HG02642 (cell line): Measurements from ENCODE around the gene RPA1.
"Not testable (repeated sequence)": the region's sequence is repeated elsewhere in the genome, so short reads cannot be mapped to it uniquely, and the experiment has no call there.

Experiments used
- ATAC-seq: cut with Tn5 transposase; IDR thresholded peaks from one replicate; pipeline ENCODE4 v1.9.1; 2021; ENCODE audit warnings: mild to moderate bottlenecking; ENCODE audit not compliant: unreplicated experiment, poor library complexity

Gene RPA1

DNA sequence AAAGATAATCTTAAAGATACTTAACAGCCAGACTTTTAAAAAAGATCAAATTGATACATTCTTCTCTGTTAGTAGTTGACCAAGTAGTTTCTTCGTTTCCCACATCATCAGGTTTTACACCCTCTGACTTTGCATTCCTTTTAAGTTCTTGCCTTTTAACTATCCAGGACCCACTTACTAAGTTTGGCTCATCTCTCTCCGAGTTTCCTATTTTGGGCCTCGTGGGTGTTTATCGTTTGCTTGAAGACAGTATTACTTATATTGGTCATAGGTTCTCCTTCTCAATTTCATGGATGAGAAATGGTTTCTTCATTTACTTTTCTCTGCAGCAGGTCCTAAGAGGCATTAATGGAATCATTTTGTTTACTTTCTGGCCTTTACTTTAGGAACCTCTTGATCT, 43.2 kb downstream of the RPA1 start:
- no peak for ATAC-seq

DNA sequence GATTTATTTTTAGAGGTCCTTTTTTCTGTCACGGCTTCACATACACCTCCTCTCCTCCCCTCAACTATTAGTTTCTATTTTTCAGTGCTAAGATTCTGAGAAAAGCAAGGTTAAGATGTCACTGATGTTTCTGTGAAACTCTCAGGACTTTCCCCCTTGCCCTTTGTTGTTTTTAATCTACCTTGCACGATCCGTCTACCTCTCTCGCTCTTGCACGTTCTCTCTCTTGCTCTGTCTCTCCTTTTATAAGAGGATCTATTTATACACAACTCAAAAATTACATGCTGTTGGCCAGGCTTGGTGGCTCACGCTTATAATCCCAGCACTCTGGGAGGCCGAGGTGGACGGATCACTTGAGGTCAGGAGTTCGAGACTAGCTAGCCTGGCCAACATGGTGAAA, 43.6 kb downstream of the RPA1 start:
- no peak for ATAC-seq

DNA sequence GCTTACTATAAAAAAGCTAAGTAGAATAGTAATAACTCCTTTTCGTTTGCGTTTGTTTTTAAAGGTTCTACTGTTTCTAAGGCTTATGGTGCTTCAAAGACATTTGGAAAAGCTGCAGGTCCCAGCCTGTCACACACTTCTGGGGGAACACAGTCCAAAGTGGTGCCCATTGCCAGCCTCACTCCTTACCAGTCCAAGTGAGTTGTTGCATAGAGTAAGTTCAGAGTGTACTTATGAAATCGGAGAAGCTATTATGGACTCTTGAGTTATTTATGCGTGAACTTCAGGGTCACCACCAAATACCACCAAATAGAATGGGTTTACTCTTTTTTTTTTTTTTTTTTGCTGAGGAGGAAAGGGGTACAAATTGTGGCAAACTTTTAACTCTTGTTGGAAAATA, 45.8 kb downstream of the RPA1 start:
- ATAC-seq = no peak

DNA sequence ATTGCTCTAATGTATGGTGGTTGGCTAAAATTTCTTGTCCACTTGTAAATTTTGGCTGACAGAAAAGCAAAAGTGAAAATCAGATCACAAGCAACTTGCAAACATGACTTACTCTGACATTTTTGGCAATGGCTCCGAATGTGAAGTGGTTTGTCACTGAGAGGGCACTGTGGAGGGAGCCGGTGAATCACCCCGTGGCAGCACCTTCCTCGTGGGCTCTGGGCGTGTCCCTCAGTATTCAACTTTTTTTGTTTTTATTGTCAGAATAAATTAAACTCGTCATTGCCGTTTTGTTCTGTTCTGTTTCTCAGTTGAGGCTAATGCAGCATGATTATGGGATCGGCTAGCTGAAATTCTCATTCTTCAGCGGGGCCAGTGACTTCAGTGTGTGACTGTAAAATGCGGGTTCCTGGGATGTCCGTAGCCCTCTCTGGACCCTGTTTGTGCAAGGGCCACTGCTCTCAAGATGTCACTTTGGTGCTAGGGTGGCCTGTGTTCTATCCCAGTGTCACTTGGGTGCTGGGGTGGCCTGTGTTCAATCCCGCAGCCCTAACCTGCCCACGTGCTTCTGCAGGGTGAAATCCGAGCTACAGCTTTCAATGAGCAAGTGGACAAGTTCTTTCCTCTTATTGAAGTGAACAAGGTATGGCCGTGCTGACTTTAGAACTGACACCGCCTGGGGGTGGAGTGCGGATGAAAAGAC, 48.8 kb downstream of the RPA1 start:
- ATAC-seq = no peak

DNA sequence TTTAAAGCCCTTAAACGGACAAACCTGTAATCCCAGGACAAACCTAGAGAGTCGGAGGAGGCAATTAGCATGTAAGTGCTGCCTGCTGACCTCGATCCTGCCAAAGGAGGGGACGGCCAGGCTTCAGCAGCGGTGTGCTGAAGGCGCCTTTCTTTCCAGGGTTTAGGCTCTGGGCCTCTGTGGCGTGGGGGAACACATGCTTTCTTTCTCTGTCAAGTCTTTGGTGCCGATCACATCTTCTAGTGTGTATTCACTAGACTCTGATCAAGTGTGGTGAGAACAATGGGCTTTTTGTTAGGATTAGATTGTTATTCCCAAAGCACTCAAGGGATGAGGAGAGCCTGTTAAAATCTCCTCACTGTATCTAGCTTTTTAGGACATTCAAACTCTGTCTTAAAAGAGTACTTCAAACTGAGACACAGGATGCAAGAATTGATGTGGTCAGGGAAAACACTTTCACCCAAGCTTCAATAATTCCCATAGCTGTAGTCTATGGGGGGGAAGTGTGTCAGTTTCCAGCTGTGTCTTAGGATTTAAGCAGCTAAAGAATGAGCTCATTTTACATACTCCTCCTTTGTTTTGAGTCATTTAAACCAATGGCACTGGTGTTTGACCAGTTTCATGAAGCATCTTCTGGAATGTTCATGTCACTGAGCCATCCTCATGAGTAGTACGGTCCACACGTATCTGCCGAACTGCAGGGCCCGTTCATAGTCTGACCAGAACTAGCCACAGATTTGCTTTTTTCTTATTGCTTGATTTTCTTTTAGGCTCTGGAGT, 51.2 kb downstream of the RPA1 start:
- no peak for ATAC-seq

DNA sequence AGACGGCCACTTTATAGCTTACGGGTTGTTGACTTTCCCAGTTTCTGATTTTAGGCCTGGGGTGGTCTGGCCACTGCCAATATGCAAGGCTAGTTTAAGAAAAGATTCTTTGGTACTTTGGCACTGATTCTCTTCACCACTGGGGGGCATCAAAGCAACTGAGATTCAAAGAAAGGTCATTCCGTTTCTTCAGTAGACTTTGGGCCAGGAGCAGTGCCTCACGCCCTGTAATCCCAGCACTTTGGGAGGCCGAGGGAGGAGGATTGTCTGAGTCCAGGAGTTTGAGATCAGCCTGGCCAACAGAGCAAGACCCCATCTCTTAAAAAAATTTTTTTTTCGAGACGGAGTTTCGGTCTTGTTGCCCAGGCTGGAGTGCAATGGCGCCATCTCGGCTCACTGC, 53.0 kb downstream of the RPA1 start:
- ATAC-seq = no peak

DNA sequence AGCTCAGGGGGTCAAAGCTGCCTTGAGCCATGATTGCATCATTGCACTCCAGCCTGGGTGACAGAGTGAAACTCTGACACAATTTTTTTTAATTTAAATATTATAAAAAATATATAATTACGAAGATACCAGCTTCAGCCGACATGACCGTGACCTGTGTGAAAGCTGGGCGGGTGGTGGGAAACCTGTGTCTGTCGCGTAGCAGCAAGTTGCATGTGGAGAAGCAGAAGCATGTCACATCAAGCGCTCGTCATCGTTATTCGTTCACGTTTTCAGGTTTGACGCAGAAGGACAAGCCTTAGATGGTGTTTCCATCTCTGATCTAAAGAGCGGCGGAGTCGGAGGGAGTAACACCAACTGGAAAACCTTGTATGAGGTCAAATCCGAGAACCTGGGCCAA, 53.7 kb downstream of the RPA1 start:
- ATAC-seq = no peak

DNA sequence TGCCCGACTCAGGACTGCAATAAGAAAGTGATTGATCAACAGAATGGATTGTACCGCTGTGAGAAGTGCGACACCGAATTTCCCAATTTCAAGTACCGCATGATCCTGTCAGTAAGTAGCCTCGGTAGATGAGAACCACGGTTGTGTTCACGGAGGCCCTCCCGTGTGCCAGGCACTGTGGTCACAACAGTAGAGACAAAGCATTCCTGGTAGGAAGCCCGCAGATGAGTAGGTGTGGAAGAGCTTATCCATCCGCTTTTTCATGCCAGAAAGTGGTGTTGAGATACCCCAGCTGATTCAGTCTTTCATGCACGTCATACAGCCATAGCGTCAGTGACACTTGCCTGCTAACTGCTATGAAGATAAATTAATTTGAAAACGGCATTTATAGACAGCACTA, 58.9 kb downstream of the RPA1 start:
- no peak for ATAC-seq

DNA sequence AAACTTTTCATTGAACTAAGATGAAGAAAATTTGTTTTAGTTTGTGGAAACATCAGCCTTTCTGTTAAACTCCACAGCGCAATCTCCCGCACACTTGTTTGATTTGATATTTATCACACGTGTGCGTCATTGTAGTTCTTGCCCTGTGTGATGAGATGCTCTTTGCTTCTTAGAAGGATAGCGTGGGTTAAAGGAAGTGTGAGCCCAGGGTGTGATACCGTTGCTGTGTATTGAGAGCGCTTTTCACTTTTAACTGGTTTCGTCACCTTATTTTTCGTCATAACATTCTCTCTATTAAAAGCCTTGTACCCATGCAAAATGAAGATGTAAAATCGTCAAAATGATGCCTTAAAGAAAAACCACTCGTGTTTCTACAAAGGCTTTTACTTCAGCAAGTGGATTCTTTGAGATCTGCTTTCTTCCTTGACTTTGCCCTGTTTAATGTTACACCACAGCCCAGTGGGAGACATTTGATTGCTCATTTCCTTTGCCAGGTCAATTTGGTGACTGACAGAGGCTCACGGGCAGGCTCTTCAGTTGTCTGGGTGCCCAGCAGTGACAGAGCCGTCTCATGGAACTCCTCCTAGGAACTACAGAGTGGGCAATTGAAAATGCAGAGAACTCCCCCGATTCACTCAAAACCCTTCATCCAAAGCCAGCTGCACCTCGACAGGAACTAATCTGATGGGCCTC, 61.1 kb downstream of the RPA1 start:
- no peak for ATAC-seq

DNA sequence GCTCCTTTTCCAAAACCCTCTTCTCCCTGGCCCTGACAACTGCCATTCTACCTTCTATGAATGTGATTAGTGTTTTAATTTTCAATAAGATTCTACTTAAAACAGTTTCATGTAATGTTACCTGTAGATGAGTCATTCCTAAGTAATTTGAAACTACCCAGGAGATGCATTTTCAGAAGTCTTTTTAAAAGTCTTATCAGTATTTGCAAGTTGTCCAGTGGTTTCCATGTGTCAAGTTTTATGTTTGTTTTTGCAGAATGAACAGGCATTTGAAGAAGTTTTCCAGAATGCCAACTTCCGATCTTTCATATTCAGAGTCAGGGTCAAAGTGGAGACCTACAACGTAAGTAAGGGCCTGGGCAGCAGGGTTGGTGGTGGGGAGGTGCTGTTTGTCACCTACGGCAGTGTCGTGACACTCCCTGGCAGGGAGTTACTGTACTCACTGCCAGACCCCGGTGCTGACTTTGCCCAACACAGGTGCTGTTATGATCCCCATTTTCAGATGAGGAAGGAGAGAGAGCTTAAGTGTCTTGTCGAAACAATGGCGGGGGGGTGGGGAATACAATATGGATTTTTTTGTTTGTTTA, 65.0 kb downstream of the RPA1 start:
- no peak for ATAC-seq

DNA sequence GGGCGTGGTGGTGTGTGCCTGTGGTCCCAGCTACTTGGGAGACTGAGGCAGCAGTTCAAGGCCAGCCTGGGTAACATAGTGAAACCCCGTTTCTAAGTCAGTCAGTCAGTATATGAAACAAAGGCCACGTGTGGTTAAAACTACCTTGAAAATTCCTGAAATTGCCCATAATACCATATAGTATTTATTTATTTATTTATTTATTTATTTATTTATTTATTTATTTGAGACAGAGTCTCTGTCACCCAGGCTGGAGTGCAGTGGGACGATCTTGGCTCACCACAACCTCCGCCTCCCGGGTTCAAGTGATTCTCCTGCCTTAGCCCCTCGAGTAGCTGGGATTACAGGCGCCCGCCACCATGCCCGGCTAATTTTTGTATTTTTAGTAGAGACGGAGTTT, 65.7 kb downstream of the RPA1 start:
- not testable (repeated sequence) for ATAC-seq

DNA sequence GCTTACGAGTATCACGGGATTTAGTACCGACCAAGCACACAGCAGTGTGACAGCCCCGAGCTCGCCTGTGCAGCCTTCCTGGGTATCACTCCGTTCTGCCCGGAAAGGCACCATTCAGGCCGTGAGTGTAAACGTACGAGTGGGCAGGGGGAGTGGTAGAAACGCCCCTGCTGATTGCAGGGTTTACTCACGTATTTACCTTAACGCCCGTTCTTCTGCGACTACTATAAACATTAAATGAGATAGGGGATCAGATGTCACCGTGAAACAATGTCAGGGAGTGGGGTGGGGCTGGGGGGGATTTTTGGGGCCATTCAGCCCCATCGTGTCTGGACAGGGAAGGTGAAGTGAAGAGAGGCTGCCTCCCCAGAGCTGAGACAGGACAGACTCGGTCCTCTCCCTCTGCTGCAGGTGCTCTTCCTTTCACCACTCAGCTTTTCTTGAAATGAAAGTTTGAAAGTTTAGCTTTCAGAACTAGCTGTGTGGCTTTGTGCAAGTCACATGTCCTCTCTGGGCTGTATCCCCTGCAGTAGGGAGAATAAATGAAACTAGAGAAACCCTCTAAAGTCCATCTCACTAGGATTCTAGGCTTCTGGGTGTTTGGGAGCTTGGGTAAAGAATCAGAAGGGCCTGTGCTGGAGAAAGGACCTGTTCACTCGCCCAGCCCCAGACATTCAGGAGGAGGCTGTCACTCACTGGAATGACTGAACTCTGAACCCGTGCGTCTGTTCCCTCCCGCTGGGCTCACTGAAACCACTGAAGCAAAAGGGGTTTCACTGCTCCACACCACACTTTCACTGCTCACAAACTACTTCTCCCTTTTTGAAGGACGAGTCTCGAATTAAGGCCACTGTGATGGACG, 66.7 kb downstream of the RPA1 start:
- no peak for ATAC-seq

DNA sequence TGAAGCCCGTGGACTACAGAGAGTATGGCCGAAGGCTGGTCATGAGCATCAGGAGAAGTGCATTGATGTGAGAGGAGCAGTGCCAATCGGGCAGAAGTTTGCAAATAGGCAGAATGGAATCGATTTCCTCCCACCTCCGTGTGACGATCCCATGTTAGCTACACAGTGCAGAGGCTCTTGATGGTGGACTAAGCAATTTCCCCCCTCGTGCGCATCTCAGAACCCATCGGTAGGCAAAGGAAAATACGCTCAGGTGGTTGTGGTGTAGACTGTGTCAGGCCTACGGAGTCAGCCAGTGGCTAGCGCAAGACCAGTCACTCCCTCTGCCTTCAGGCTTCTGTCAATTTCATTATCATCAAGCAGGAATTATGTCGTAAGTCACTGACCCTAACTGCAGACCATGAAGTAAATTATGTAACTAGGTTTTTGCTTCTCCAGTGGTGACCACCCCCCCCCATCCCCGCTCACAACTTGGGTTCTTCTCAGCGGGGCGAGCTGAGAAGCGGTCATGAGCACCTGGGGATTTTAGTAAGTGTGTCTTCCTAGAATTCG, 67.4 kb downstream of the RPA1 start:
- no peak for ATAC-seq

DNA sequence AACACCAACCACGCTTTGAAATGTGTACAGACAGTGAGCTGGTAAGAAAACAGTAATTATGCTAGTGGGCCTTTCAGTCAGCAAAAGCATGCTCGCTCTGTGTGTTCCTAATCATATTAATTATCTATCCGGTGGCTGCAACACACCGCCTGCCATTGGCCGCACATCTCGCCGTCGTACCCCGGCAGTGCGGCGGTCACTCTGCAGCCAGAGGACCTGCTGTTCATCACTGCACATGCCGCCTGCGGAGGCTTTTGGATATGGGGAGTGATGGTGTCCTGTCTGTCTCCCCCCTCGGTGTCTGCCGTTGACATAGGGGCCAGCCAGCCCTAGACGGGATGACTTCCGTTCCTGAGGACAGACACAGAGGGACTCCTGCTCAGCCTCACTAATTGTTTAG, 68.5 kb downstream of the RPA1 start:
- no peak for ATAC-seq

DNA sequence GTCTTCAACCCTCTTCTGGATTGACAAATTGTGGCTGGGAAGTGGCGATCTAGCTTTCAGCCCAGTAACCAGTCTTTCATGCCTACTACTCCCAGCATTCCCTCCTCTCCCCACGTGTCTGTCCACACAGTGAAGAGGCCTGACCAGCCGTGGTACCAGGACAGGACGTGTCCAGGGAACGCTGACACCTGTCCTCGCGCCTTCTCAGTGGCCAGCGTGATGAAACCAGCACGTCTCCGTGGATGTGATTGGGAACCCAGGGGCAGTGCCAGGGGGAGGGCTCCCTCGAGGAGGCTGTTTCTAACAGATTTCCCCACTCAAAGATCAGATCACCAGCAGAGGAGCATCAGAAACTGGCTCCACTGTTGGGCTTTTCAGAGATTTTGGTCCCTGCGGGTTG, 69.1 kb downstream of the RPA1 start:
- no peak for ATAC-seq

DNA sequence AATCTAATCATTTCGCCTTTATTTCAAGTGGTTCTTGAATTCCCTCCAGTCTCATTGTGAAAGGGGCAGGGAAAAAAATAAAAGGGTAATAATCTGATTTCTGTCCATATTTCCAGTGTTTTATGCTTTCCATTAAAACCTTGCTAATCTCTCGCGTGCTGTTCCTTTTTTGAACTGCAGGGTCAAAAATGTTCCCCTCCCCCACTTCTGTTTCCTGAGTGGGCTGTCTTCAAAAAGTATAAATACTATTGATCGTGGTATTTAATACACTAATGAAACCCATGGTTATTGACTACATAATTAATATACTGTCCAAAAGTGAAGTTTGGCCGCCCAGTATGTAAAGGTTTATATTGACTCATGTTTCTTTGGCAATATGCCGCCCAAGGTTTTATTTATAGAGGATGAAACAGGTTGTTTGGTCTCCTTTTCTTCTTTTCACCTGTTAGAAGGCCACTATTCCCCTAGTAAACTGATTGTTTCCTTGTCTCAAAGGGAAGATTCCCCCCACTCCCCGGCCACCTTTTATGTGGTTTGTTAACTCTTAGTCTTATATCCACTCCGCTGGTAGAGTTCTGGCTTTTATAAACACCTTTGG, 69.7 kb downstream of the RPA1 start:
- ATAC-seq = no peak

DNA sequence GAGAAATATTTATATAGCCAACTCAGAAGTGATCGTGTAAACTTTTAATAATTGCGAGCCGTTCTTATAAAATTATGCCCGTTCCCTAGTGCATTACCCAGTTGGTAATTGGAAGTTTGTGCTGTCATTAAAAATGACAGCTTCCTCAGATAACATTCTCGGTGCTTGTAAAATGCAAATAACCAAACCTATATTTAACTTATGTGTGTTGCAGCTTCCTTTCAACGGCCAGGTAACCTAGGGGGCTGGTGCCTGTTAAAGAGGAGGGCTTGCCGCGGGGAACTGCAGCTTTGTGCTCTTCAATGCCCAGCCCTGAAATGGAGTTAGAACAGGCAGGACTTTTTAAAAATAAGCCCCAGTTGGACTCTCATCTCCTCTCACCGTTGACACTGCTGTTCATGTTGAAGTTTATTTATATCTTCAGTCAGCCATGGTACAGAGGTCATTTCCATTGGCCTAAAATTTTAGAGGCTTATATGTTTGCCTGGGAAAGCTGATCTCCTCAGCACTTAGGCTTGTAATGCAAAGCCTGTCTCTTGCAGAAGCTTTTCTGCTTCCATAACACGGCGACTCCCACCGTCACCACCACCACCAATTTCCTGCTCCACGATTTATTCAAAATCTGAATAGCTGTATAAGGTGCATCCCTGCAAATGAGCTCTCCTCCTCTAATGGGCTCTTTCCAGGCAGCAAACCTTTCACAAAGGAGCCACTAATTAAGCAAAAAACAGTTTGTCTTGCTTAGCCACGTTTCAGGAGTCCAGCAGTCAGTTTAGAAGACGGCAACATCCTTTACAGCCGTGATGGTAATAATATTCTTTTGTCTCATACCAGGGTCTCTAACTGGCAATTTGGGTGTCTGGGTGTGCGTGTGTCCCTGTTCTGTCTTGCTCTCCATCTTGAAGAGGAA, 74.7 kb downstream of the RPA1 start:
- ATAC-seq = no peak

DNA sequence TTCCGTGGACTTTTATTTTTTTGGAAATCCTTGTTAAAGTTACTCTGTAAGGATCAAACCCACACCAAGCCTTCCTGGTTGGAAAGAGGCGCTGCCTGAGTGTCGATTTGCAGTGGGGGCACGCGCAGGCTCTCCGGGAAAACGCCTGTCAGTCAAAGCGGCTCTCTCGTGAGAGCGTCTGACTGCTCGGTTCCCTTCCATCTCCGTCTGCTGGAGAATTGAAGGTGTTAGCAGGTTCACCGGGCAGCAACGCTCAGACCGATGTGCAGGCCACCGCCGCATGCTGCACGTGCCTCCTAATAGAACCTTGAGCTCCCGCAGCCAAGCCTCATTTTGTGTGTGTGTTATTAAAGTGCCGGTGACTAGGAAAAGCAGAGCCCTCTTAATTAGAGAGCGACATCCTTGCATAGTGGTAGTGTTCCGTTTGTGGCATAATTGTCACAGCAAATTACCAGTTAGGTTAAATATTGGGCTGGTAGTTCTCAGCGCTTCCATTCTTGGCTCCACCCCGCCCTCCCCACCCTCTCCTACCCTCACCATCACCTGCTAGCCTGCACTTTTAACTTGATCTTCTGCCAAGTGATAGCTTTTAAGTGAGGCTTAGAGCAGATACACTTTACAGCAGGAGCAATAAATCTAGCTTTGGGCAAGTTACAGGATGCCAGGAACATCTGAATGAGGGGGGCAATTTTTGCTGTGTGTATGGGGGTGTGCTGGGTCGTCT, 75.5 kb downstream of the RPA1 start:
- no peak for ATAC-seq
